Left ventricle myocardium inferior (tissue), 1 donor: Measurements from ENCODE around the gene ESRRB. TPM values are rescaled to one million over a fixed set of nuclear protein-coding genes. Genes with fewer than 3 reads are reported as not detected.

Source experiments
- DNase-seq: peaks from one replicate; pipeline ENCODE4 v3.0.0-alpha.2; 2020
- H3K27ac ChIP-seq: fragments of 200-600 bp; replicated peaks from 2 replicates; pipeline ENCODE4 v1.8.0; 2021
- H3K27me3 ChIP-seq: fragments of 200-600 bp; 2 replicates; pipeline ENCODE4 v1.8.0; 2021; ENCODE audit warnings: low read depth
- H3K36me3 ChIP-seq: fragments of 200-600 bp; 2 replicates; pipeline ENCODE4 v1.8.0; 2021
- H3K4me1 ChIP-seq: fragments of 200-600 bp; 2 replicates; pipeline ENCODE4 v1.8.0; 2021
- H3K4me3 ChIP-seq: fragments of 200-600 bp; 2 replicates; pipeline ENCODE4 v1.8.0; 2021; ENCODE audit warnings: mild to moderate bottlenecking, moderate library complexity
- H3K9me3 ChIP-seq: fragments of 200-600 bp; replicated peaks from 2 replicates; pipeline ENCODE4 v1.8.0; 2021
- intact Hi-C: fragments of 100-400 bp; cut with micrococcal nuclease; formaldehyde crosslinking; loops from one replicate; pipeline ENCODE4 v1.11.0; 2022
- total RNA-seq: library from RNA; stranded (reverse); fragmentation: NEBNext Ultra II Directional; extraction: Animal tissue kit (Norgen Biotek cat#: 25700); gene quantifications from one replicate; pipeline ENCODE4 v1.2.1, GENCODE V29; 2021
- TF ChIP-seq, protein P1 (sequence below): fragments of 200-600 bp; IDR thresholded peaks from 2 replicates; pipeline ENCODE4 v1.8.0; 2021; ENCODE audit warnings: antibody characterized with exemption, mild to moderate bottlenecking, borderline replicate concordance
- donor health status: DM: no; HTN: yes; CAD: no; lungs with severe emphysema.

ESRRB gene
- total RNA-seq, 1 donor from 2014 or later, result 16.9 TPM

DNA sequence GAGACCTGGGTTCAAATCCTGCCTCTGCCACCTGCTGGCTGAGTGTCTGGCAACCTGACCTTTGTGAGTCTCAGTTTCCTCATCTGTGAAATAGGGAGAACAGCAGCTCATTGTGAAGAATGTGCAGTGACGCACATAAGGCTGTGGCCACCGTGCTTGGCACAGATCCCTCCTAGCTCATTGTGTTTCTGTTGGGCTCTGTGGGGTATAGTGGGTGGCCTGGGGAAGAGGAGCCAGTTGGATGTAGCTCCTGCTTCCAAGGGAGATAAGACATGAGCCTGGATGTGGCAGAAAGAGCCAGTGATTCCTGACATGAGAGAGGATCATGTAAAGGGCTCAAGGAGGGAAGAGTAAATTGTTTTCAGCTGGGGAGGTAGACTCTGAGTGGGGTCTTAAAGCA lies 120.0 kb downstream of the ESRRB start:
- Histone ChIP-seq H3K9me3 (no peaks in the 10 kb centered on the region), H3K4me1 (peaks cover 9% of the 10 kb centered on the region), H3K27ac (no peak overlapping the region), H3K27me3 (no peaks in the 10 kb centered on the region), H3K4me3 (no peak overlapping the region), H3K36me3 (no peaks in the 10 kb centered on the region)
- TF ChIP-seq, protein P1, sequence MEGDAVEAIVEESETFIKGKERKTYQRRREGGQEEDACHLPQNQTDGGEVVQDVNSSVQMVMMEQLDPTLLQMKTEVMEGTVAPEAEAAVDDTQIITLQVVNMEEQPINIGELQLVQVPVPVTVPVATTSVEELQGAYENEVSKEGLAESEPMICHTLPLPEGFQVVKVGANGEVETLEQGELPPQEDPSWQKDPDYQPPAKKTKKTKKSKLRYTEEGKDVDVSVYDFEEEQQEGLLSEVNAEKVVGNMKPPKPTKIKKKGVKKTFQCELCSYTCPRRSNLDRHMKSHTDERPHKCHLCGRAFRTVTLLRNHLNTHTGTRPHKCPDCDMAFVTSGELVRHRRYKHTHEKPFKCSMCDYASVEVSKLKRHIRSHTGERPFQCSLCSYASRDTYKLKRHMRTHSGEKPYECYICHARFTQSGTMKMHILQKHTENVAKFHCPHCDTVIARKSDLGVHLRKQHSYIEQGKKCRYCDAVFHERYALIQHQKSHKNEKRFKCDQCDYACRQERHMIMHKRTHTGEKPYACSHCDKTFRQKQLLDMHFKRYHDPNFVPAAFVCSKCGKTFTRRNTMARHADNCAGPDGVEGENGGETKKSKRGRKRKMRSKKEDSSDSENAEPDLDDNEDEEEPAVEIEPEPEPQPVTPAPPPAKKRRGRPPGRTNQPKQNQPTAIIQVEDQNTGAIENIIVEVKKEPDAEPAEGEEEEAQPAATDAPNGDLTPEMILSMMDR, result no peak
- DNase-seq, result no peak
- intact Hi-C loops, result no loop called here

DNA sequence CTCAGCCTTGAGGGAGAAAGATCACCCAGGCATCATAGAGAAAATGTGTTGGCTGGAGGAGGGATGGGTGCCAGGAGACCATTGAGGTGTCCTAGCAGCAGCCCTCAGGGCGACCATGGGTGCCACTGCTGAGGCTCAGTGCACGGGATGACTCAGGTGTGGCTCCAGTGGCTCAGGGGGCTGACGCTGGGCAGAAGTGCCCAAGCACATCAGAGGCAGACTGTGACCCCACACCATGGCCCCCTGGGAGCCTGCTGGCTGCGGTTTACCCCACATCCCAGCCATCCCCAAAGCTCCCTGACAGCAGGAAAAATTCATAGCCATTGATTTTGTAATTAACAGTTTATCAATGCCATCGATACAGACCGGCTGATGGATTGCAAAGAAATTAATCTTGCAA lies 120.7 kb downstream of the ESRRB start:
- Histone ChIP-seq H3K36me3 (no peaks in the 10 kb centered on the region), H3K27me3 (no peaks in the 10 kb centered on the region), H3K27ac (no peak overlapping the region), H3K4me1 (peaks cover 9% of the 10 kb centered on the region), H3K9me3 (no peaks in the 10 kb centered on the region), H3K4me3 (no peak overlapping the region)
- TF ChIP-seq, protein P1, result no peak
- intact Hi-C loops, result no loop called here
- DNase-seq, result no peak

DNA sequence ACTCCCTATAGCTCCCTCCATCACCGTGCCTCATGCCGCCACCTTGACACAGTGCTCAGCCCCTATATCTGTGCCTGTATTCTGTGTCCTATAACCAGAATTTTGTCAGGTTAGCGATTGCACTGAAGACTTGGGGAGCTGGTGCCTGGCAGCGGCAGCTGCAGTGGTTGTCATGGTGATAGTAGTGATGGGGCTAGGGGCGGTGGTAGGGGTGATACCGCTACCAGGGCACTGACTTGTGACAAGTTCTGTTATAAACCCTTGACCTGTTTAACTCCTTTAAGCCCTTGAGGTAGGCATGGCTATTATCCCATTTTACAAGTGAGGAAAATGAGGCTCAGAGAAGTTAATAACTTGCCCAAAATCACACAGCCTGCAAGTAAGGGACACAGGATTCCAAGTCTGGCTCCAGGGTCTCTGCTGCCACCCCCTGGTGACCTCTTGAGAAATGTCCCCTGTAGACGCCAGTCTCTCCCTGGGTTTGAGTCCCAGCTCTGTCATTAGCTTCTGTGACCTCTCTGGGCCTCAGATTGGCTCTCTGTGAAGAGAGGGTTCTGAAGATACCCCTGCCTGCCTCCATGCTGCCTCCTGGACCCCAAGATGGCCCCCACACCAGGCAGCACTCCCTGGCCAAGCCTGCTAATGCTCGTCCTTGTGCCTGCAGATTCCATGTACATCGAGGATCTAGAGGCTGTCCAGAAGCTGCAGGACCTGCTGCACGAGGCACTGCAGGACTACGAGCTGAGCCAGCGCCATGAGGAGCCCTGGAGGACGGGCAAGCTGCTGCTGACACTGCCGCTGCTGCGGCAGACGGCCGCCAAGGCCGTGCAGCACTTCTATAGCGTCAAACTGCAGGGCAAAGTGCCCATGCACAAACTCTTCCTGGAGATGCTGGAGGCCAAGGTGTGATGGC lies 121.9 kb downstream of the ESRRB start:
- no peaks in the 10 kb centered on the region for H3K9me3 ChIP-seq
- intact Hi-C loops, result no loop called here
- TF ChIP-seq, protein P1, result no peak
- H3K27ac ChIP-seq, result no peak overlapping the region
- no peak for DNase-seq
- no peaks in the 10 kb centered on the region for H3K36me3 ChIP-seq
- no peak overlapping the region for H3K4me3 ChIP-seq
- no peaks in the 10 kb centered on the region for H3K27me3 ChIP-seq
- H3K4me1 ChIP-seq, result peaks cover 9% of the 10 kb centered on the region

DNA sequence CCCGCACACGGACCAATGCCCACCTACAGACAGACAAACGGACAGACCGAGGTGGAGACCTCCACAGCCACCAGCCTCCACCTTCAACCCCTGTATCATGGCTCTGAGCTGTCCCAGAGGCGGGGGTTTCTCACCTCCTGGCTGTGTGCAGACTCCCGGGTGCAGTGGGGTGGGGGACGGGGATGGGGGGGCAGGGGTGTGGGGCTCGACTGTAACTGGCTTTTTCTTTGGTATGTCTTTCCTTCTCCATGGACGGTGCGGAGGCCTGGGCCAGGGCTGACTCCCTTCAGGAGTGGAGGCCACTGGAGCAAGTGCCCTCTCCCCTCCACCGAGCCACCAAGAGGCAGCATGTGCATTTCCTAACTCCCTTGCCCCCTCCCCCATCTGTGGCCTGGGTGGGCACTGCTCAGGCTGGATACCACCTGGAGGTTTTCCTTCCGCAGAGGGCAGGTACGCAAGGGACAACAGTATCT lies 122.6 kb downstream of the ESRRB start:
- Histone ChIP-seq H3K36me3 (no peaks in the 10 kb centered on the region), H3K4me3 (no peak overlapping the region), H3K27me3 (no peaks in the 10 kb centered on the region), H3K4me1 (peaks cover 9% of the 10 kb centered on the region), H3K9me3 (no peaks in the 10 kb centered on the region), H3K27ac (no peak overlapping the region)
- intact Hi-C loops, result no loop called here
- TF ChIP-seq, protein P1, result no peak
- DNase-seq, result no peak

DNA sequence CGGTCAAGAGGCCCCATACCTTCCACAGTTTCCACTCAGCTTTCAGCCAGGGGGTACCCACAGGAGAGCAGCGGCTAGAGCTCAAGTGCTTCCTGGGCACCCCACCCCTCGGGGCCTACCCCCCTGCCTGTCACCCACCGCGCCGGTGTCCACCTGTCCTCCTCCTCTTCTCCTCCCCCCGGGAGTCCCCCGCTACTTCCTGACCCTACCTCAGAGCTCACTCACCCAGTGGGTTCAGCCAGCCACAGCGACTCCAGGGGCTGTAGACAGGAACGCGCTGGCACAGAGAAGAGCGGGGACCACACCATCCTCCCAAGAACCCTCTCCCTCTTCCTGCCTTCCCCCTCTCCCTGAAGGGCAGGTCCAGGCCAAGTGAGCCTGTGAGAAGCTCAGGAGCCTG lies 123.0 kb downstream of the ESRRB start:
- Histone ChIP-seq H3K27me3 (no peaks in the 10 kb centered on the region), H3K27ac (no peak overlapping the region), H3K4me1 (peaks cover 9% of the 10 kb centered on the region), H3K36me3 (no peaks in the 10 kb centered on the region), H3K9me3 (no peaks in the 10 kb centered on the region), H3K4me3 (no peak overlapping the region)
- TF ChIP-seq, protein P1, result no peak
- DNase-seq, result no peak
- intact Hi-C loops, result no loop called here
